Measurements from ENCODE around the gene EXOC3L4.
A peak's percentile ranks its signal among the peaks of the same experiment; 100 is the strongest.
"Not testable (repeated sequence)": the region's sequence is repeated elsewhere in the genome, so short reads cannot be mapped to it uniquely, and the experiment has no call there.

Gene EXOC3L4

GRCh38 chr14:103144085-103144484 is 49.6 kb downstream of the EXOC3L4 start:
- peak; percentile 61 to 80 for DNase-seq (ENCODE audit: low read depth in 2 of 2)

GRCh38 chr14:103146141-103146709 is 51.7 kb downstream of the EXOC3L4 start:
- H3K4me3 ChIP-seq (replicated peaks in 1 of 2; ENCODE audit: low read depth in 2 of 2, low read length in 2 of 2): no peak overlapping the region
- DNase-seq (ENCODE audit: low read depth in 2 of 2): no peak
- no peak for TF ChIP-seq CTCF (IDR thresholded peaks at IDR 0.05; ENCODE audit: low read depth, low read length)

More at GRCh38 chr14:103144085-103144484, 49.6 kb downstream of the EXOC3L4 start:
- no peak for TF ChIP-seq CTCF (IDR thresholded peaks at IDR 0.05; ENCODE audit: low read depth, low read length)
- H3K4me3 ChIP-seq (replicated peaks in 1 of 2; ENCODE audit: low read depth in 2 of 2, low read length in 2 of 2): no peak overlapping the region

- TF ChIP-seq CTCF (IDR thresholded peaks at IDR 0.05; ENCODE audit: low read depth, low read length): no peak
- no peak overlapping the region for H3K4me3 ChIP-seq (replicated peaks in 1 of 2; ENCODE audit: low read depth in 2 of 2, low read length in 2 of 2)
- DNase-seq (ENCODE audit: low read depth in 2 of 2): no peak
Observed at GRCh38 chr14:103149351-103150237, 55.1 kb downstream of the EXOC3L4 start.

- no peak for TF ChIP-seq CTCF (IDR thresholded peaks at IDR 0.05; ENCODE audit: low read depth, low read length)
- peak in 1 of 2 donors; percentile 25 for DNase-seq (ENCODE audit: low read depth in 2 of 2)
Observed at GRCh38 chr14:103151270-103151945, 56.9 kb downstream of the EXOC3L4 start.

GRCh38 chr14:103155010-103155409 is 60.5 kb downstream of the EXOC3L4 start:
- TF ChIP-seq CTCF (IDR thresholded peaks at IDR 0.05; ENCODE audit: low read depth, low read length): no peak
- peak; percentile 54 to 68 for DNase-seq (ENCODE audit: low read depth in 2 of 2)
- no peak overlapping the region for H3K4me3 ChIP-seq (replicated peaks in 1 of 2; ENCODE audit: low read depth in 2 of 2, low read length in 2 of 2)

More at GRCh38 chr14:103151270-103151945, 56.9 kb downstream of the EXOC3L4 start:
- H3K4me3 ChIP-seq (replicated peaks in 1 of 2; ENCODE audit: low read depth in 2 of 2, low read length in 2 of 2): no peak overlapping the region

- DNase-seq (ENCODE audit: low read depth in 2 of 2): not testable (repeated sequence)
Observed at GRCh38 chr14:103155416-103155815, 60.9 kb downstream of the EXOC3L4 start.

More at GRCh38 chr14:103155416-103155815, 60.9 kb downstream of the EXOC3L4 start:
- H3K4me3 ChIP-seq (replicated peaks in 1 of 2; ENCODE audit: low read depth in 2 of 2, low read length in 2 of 2): not testable (repeated sequence)
